GM19043 (cell line): Measurements from ENCODE around the gene KIF6.
"Not testable (repeated sequence)": the region's sequence is repeated elsewhere in the genome, so short reads cannot be mapped to it uniquely, and the experiment has no call there.

Source experiments
- ATAC-seq: cut with Tn5 transposase; IDR thresholded peaks from one replicate; pipeline ENCODE4 v1.9.1; 2021; ENCODE audit warnings: low read depth; ENCODE audit not compliant: unreplicated experiment

KIF6 gene

GRCh38 chr6:39723350-39723749 lies 1.9 kb downstream of the KIF6 start:
- ATAC-seq: not testable (repeated sequence)

DNA sequence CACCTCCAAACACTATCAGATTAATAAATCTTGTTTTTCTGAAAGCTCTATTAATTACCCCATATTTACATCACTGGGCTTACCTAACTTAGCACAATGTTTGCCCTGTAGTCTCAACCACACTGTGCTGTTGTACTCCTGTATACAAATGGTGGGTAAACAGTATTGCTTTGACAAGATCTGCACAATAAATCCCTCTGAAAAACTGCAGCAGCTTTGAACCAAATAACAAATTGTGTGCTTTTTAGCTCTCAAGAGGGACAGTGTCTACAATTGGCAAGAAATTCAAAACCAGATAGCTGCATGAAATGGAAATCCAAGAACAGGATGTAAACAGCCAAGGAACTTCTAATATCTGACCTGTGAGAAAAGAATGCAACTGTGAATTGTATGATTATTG lies 10.4 kb downstream of the KIF6 start:
- ATAC-seq: no peak

DNA sequence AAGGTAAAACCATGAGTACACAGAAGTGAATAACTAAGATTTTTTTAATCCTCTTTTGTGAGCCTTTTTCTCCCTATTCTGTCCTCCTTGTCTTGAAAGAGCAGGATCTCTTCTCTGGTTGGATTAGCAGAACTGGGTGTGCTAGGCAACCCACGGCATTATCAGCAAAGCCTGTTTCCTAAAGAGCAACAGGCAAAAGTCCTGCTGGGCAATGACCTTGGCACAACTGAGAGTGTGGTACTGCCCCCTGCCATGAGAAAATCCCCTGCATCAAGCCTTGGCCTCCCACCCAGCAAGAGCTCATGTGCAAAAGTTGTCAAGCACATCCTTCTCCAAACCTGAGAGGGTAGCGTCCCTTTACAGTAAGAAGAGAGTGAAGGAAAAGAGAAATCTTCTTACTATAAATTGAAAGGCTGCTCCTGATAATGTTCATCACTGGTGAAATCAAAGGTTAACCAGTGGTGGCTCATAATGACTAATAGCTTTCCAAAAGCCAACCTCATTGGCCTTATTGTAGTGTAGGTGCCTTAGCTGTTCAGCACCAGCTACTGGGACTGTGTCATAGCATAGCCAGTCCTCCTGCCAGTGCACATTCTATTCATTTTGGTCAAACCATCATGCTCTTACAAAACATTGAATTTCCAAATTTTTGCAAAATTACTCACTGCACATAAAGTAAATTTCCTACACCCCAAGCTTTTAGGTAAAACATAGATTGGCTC lies 17.1 kb downstream of the KIF6 start:
- no peak for ATAC-seq

GRCh38 chr6:39706819-39707335 lies 18.3 kb downstream of the KIF6 start:
- ATAC-seq: no peak

- no peak for ATAC-seq
Observed at GRCh38 chr6:39702265-39702664, 22.9 kb downstream of the KIF6 start.

GRCh38 chr6:39700362-39700761 lies 24.8 kb downstream of the KIF6 start:
- ATAC-seq: no peak

GRCh38 chr6:39698789-39699188 lies 26.4 kb downstream of the KIF6 start:
- no peak for ATAC-seq

DNA sequence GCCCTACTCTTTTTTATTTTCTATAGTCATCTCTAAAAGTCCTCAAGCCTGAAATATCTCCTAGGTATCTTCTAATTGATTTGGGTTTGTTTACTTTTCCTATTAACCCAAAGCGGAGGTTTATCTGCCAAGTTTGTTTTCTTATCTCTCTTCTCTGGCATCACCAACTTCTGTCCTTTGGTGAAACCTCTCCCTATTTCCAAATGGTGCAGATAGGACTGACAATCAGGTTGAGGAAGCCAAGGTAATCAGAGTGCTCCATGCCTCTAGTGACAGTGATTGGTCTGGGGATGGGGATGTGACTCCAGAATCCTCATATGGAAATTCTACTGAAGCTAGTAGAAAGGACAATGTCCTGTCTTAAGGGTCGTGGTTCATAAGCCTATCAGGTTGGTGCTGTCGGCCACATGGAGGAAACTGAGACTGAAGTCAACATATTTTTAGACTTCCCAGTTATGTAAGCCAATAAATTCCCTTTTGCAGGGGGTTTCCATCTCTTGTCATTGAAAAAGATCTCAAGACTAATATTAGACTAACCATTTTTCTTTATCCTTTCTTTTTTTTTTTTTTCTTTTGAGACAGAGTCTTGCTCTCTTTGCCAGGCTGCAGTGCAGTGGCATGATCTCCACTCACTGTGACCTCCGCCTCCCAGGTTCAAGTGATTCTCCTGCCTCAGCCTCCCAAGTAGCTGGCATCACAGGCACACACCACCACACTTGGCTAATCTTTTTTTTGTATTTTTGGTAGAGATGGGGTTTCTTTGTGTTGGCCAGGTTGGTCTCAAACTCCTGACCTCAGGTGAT lies 28.0 kb downstream of the KIF6 start:
- ATAC-seq: no peak

- no peak for ATAC-seq
Observed at GRCh38 chr6:39695447-39695846, 29.8 kb downstream of the KIF6 start.

- ATAC-seq: no peak
Observed at GRCh38 chr6:39693206-39693605, 32.0 kb downstream of the KIF6 start.

- ATAC-seq: no peak
Observed at GRCh38 chr6:39688494-39688893, 36.7 kb downstream of the KIF6 start.

DNA sequence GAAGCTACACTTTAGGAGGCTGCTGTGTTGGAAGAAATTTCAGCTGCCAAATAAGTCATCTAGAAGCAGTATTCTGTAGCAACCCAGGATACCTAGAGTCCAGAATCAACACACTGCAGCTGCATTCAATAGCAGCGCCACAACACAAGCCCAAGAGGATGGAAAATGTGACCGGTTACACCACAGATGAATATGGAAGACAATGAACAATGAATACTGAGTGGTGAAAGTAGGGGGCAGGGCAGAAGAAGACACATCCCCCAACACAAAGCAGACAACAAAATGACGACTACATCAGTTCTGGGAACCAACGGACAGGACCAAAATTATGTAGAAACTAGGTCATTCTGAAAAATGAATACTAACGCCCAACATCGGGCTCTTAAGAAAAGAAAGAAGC lies 38.2 kb downstream of the KIF6 start:
- ATAC-seq: no peak

DNA sequence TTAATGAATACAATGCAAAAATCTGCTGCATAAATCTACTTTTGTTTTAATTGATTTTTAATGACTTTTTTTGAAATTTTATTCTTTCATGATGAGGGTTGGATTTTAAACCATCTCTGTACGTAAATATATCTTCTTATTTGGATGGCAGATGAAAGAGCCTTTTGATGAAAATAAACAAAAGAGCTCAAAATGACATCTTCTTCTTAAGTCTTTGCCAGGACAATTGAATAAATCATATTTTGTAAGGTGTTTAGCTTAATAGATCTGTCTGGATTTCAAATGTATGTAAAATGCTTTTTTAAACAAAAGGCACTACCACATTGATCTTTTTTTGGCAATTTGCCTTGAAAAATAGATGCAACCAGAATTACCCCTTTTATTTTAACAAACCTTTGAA lies 39.3 kb downstream of the KIF6 start:
- no peak for ATAC-seq

DNA sequence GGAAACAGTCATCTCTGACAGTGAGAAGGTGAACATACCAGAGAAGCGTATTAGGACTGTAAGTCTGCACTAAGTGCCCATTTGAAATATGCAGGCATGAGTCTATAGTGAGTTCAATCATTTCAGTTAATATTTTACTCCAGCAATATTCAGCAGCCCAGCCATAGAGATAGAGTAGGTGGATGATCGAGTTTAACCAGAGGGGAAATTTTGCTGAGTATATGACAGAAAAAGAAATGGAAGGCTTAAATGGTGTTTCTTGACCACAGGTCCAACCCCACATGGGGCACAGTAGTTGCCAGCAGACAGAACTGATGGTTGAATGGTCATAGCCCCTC lies 39.8 kb downstream of the KIF6 start:
- ATAC-seq: no peak

DNA sequence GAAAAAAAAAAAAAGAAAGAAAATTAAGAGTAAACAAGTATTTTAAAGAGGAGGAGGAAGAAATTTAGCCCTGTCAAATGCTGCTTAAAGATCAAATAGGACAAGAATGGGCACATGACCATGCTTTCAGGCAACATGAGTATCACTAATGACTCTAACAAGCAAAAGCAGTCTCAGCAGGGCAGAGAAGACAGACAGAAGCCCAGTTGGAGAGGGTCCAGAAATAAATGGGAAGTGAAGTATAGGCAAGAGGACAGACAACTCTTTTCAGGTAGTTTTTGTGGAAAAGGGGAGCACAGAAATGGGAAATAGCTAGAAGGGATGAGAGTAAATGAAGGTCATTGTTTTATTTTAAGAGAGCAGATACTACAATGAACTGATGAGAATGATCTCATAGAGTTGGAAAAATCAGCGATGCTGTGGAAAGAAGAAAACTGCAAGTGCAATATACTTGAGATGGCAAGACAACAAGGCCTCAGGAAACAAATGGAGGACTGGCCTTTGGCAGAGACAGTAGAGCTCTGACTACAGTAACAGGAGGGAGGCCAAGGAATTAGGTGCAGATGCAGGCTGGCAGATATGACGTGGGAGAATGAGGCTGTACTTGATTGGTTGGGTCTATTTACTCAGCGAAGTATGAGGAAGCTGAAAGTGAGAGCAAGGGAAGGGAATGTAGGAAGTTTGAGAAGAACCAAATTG lies 40.3 kb downstream of the KIF6 start:
- no peak for ATAC-seq

GRCh38 chr6:39681674-39682121 lies 43.5 kb downstream of the KIF6 start:
- no peak for ATAC-seq

- no peak for ATAC-seq
Observed at GRCh38 chr6:39678914-39679313, 46.3 kb downstream of the KIF6 start.

DNA sequence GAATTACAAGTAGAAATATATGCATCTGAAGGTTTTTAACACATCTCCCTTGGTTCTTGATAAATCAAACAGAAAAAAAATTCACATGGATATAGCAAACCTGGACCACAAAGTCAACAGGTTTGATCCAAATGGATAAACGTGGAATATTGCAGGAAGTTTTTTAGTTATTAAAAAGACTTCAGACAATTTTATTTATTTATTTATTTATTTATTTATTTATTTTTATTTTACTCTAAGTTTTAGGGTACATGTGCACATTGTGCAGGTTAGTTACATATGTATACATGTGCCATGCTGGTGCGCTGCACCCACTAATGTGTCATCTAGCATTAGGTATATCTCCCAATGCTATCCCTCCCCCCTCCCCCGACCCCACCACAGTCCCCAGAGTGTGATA lies 47.9 kb downstream of the KIF6 start:
- not testable (repeated sequence) for ATAC-seq

DNA sequence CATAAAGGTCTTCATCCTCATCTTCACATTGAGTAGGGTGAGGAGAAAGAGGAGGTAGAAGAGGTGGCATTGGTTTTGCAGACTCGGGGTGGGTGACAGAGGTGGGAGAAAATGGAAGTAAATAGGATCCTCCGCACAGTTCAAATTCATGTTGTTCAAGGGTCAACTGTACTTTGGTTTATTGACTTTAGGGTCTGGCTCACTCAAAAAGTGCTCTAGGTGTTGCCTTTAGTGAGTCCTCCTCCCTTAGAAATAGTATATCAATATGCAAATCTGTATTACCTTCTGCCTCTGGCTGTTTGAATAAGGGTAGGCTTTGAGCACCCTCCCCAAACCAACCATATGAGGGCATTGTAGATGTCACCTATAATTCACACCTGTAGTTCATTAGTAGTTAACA lies 54.7 kb downstream of the KIF6 start:
- no peak for ATAC-seq

GRCh38 chr6:39669973-39670342 lies 55.2 kb downstream of the KIF6 start:
- no peak for ATAC-seq

DNA sequence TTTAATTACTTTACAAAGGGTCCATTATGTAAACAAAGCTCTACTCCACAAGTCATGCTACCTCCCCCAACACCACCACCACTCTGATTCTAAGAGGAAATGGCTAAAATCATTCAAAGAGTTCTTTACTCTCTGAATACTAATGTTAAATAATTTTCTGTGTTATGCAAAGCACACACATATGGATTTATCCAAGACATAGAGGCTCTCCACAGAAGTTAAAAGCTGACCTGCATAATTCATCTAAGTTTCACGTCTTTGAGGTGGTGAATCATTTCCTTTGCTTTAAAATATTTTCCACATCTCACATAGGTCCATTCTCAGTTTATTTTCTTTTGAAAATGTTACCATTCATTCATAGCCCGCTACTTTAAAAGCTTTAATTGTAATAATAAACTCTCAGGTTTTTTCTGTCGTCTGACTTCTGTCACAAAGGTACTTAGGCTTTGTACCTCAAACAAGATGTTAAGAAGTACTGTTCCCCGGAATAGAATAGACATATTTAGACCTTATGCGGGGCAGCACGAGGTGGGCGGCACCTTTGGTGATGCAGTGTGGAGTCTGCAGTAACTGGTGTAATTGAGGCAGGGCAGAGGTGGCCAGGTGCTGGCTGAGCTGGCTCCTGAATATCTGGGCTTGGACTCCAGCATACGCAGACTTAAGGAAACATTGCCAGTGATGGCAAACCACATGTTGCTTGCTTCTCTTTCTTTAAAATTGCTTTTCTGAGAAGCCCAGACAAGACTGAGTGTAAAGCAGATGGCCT lies 55.8 kb downstream of the KIF6 start:
- no peak for ATAC-seq
